Activated T-cell treated with anti-CD3 and anti-CD28 coated beads, Interleukin-2, amount 50 U/mL, for 24 hours (primary cell): ENCODE results near the gene RANBP3.
"Not testable (repeated sequence)": the region's sequence is repeated elsewhere in the genome, so short reads cannot be mapped to it uniquely, and the experiment has no call there.

Experiments used
- DNase-seq: peaks from one replicate; pipeline ENCODE4 v3.0.0-alpha.2; 2020
- H3K27ac Mint-ChIP-seq: 2 replicates; pipeline ENCODE4 v1.8.0; 2020; ENCODE audit warnings: mild to moderate bottlenecking, mixed read lengths
- H3K27me3 Mint-ChIP-seq: 2 replicates; pipeline ENCODE4 v1.8.0; 2020; ENCODE audit warnings: mixed read lengths
- H3K36me3 Mint-ChIP-seq: 2 replicates; pipeline ENCODE4 v1.8.0; 2020; ENCODE audit warnings: low read depth, mixed read lengths
- H3K4me1 Mint-ChIP-seq: 2 replicates; pipeline ENCODE4 v1.8.0; 2020; ENCODE audit warnings: low read depth, mixed read lengths
- H3K4me3 Mint-ChIP-seq: 2 replicates; pipeline ENCODE4 v1.8.0; 2020; ENCODE audit warnings: mild to moderate bottlenecking, moderate library complexity, mixed read lengths
- H3K9me3 Mint-ChIP-seq: 2 replicates; pipeline ENCODE4 v1.8.0; 2020; ENCODE audit warnings: mixed read lengths

RANBP3 gene

GRCh38 chr19:5996623-5997320 is 18.8 kb upstream of the RANBP3 start:
- Mint-ChIP-seq H3K4me3 (no peak overlapping the region), H3K36me3 (peaks cover 29% of the 10 kb centered on the region)
- DNase-seq: no peak

DNA sequence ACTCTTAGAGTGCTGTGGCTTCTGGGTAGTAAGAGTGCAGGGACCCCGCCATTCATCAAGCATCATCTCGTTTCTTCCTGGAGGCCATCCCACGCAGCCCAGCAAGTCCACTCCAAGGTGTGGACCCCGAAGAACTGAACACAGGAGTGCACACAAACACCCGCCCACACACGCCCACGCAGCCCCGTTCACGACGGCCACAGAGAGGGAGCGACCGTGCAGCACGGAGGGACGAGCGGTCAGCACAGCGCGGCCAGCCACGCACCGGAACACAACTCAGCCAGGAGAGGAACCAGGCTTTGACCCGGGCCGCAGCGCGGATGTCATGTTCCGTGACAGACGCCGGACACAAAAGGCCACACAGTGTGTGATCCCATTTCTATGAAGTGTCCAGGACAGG is 18.2 kb upstream of the RANBP3 start:
- H3K36me3 Mint-ChIP-seq: peaks cover 26% of the 10 kb centered on the region
- H3K4me3 Mint-ChIP-seq: no peak overlapping the region
- no peak for DNase-seq
- no peak overlapping the region for H3K27ac Mint-ChIP-seq
- H3K27me3 Mint-ChIP-seq: no peaks in the 10 kb centered on the region
- no peaks in the 10 kb centered on the region for H3K9me3 Mint-ChIP-seq
- peaks cover 2% of the 10 kb centered on the region for H3K4me1 Mint-ChIP-seq

More at GRCh38 chr19:5996623-5997320, 18.8 kb upstream of the RANBP3 start:
- Mint-ChIP-seq H3K27me3 (no peaks in the 10 kb centered on the region), H3K9me3 (no peaks in the 10 kb centered on the region), H3K4me1 (peaks cover 2% of the 10 kb centered on the region), H3K27ac (no peak overlapping the region)

DNA sequence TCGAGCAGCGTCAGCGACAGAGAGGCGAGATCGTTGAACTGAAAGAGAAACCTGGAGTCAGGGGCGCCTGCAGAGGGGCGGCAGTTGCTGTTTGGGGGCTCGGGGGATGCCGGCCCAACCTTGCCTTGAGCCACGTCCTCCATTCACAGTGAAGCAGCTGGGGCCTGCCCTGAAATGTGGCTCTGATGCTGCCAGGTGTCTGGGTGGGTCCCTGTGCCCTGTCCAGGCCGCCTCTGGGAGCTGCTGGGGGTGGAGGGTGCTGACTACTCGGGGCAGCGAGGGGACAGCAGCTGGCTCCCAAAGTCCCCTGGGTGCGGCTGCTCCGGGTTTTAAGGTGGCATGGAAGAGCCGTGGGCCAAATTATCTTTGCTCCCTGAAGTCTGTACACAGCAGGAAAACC is 17.7 kb upstream of the RANBP3 start:
- H3K27me3 Mint-ChIP-seq: no peaks in the 10 kb centered on the region
- no peaks in the 10 kb centered on the region for H3K9me3 Mint-ChIP-seq
- H3K4me1 Mint-ChIP-seq: peaks cover 2% of the 10 kb centered on the region
- H3K27ac Mint-ChIP-seq: no peak overlapping the region
- no peak overlapping the region for H3K4me3 Mint-ChIP-seq
- DNase-seq: no peak
- H3K36me3 Mint-ChIP-seq: peaks cover 21% of the 10 kb centered on the region

GRCh38 chr19:5994405-5995165 is 16.6 kb upstream of the RANBP3 start:
- peaks cover 13% of the 10 kb centered on the region for H3K36me3 Mint-ChIP-seq

GRCh38 chr19:5993648-5994358 is 15.9 kb upstream of the RANBP3 start:
- Mint-ChIP-seq H3K27ac (no peak overlapping the region), H3K27me3 (no peaks in the 10 kb centered on the region), H3K4me1 (peaks cover 2% of the 10 kb centered on the region), H3K36me3 (peaks cover 12% of the 10 kb centered on the region), H3K9me3 (no peaks in the 10 kb centered on the region), H3K4me3 (no peak overlapping the region)
- DNase-seq: no peak

More at GRCh38 chr19:5994405-5995165, 16.6 kb upstream of the RANBP3 start:
- DNase-seq: no peak
- Mint-ChIP-seq H3K4me1 (peaks cover 2% of the 10 kb centered on the region), H3K4me3 (no peak overlapping the region), H3K27ac (no peak overlapping the region), H3K9me3 (no peaks in the 10 kb centered on the region), H3K27me3 (no peaks in the 10 kb centered on the region)

DNA sequence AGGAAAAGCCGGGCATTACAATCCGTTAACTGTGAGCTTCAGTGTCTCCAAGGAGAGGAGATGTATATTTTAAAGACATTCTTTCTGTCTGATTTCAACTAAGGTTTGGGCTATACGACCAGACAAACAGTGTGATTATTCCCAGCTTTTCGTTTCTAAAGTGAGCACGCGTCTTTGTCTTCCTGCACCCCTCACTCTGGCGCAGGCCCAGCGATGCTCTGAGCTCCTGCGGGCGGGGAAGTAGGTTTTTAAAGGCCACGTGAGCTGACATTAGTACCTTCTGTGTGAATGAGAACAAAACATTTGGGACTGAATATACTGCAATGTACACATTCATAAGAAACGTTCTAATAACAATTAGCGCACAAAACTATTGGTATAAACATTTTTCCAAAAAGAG is 15.3 kb upstream of the RANBP3 start:
- Mint-ChIP-seq H3K27me3 (no peaks in the 10 kb centered on the region), H3K36me3 (peaks cover 12% of the 10 kb centered on the region), H3K4me1 (peaks cover 4% of the 10 kb centered on the region), H3K27ac (no peak overlapping the region), H3K4me3 (no peak overlapping the region), H3K9me3 (no peaks in the 10 kb centered on the region)
- DNase-seq: no peak

- Mint-ChIP-seq H3K27me3 (no peaks in the 10 kb centered on the region), H3K27ac (no peak overlapping the region)
Measured at GRCh38 chr19:5992756-5993155, 14.8 kb upstream of the RANBP3 start.

GRCh38 chr19:5991244-5991838 is 13.4 kb upstream of the RANBP3 start:
- H3K4me3 Mint-ChIP-seq: no peak overlapping the region
- peaks cover 8% of the 10 kb centered on the region for H3K36me3 Mint-ChIP-seq
- DNase-seq: no peak
- H3K4me1 Mint-ChIP-seq: peaks cover 13% of the 10 kb centered on the region
- H3K9me3 Mint-ChIP-seq: no peaks in the 10 kb centered on the region
- no peak overlapping the region for H3K27ac Mint-ChIP-seq
- H3K27me3 Mint-ChIP-seq: no peaks in the 10 kb centered on the region

More at GRCh38 chr19:5992756-5993155, 14.8 kb upstream of the RANBP3 start:
- no peak for DNase-seq
- Mint-ChIP-seq H3K4me1 (peaks cover 5% of the 10 kb centered on the region), H3K4me3 (no peak overlapping the region), H3K9me3 (no peaks in the 10 kb centered on the region), H3K36me3 (peaks cover 12% of the 10 kb centered on the region)

GRCh38 chr19:5990289-5990797 is 12.4 kb upstream of the RANBP3 start:
- Mint-ChIP-seq H3K4me1 (peaks cover 14% of the 10 kb centered on the region), H3K27ac (no peak overlapping the region), H3K27me3 (no peaks in the 10 kb centered on the region), H3K4me3 (no peak overlapping the region), H3K36me3 (peaks cover 6% of the 10 kb centered on the region), H3K9me3 (no peaks in the 10 kb centered on the region)
- no peak for DNase-seq

- peaks cover 6% of the 10 kb centered on the region for H3K36me3 Mint-ChIP-seq
- no peak overlapping the region for H3K27ac Mint-ChIP-seq
- H3K4me3 Mint-ChIP-seq: no peak overlapping the region
- H3K9me3 Mint-ChIP-seq: no peaks in the 10 kb centered on the region
- no peaks in the 10 kb centered on the region for H3K27me3 Mint-ChIP-seq
- no peak for DNase-seq
- peaks cover 19% of the 10 kb centered on the region for H3K4me1 Mint-ChIP-seq
Measured at GRCh38 chr19:5989388-5990074, 11.6 kb upstream of the RANBP3 start.

GRCh38 chr19:5988517-5989387 is 10.8 kb upstream of the RANBP3 start:
- DNase-seq: no peak
- Mint-ChIP-seq H3K36me3 (peaks cover 4% of the 10 kb centered on the region), H3K27ac (no peak overlapping the region), H3K4me1 (peaks cover 22% of the 10 kb centered on the region), H3K4me3 (no peak overlapping the region), H3K9me3 (no peaks in the 10 kb centered on the region), H3K27me3 (no peaks in the 10 kb centered on the region)

DNA sequence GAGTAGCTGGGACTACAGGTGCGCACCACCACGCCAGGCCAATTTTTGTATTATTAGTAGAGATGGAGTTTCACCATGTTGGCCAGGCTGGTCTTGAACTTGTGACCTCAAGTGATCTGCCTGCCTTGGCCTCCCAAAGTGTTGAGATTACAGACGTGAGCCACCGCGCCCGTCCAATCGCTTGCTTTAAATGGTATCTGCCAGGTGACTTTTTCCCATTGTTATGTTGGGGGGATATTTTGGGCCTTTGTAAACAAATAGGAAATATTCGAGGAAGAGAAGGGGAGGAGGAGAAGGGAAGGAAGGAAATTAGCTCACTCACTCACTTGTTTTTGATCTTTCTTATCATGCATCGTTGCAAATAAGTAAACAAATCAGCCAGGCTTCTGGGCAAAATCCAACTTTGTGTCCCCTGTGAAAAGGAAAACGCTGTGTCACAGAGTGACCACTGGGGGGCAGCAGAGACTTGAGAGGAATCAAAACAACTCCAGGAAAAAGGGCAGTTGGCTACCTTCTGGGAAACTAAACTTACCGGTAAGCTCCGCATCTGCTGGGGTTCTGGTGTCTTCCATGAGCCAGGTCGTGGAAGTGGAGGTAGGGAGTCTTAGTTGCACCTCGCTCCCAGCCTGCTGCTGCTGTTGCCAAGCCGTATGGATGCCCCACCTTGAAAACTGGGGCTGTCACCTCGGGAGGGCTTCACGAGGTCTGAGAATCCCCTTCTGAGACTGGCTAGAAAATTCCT is 9.3 kb upstream of the RANBP3 start:
- peak overlapping the region; percentile 63 for H3K4me3 Mint-ChIP-seq
- peaks cover 35% of the 10 kb centered on the region for H3K4me1 Mint-ChIP-seq
- H3K27me3 Mint-ChIP-seq: no peaks in the 10 kb centered on the region
- no peaks in the 10 kb centered on the region for H3K36me3 Mint-ChIP-seq
- peak overlapping the region; percentile 63 for H3K27ac Mint-ChIP-seq
- no peaks in the 10 kb centered on the region for H3K9me3 Mint-ChIP-seq
- peak; percentile 80 for DNase-seq

- H3K27ac Mint-ChIP-seq, DNase-seq: not testable (repeated sequence)
- peaks cover 40% of the 10 kb centered on the region for H3K4me1 Mint-ChIP-seq
Measured at GRCh38 chr19:5985837-5986236, 7.9 kb upstream of the RANBP3 start.

More at GRCh38 chr19:5985837-5986236, 7.9 kb upstream of the RANBP3 start:
- not testable (repeated sequence) for H3K27me3 Mint-ChIP-seq, H3K9me3 Mint-ChIP-seq, H3K4me3 Mint-ChIP-seq, H3K36me3 Mint-ChIP-seq
